ENCODE measurements around the gene STARD3.

STARD3 gene

GRCh38 chr17:39611401-39612112, 25.4 kb upstream of the STARD3 start:
- no peak overlapping the region for H3K18ac ChIP-seq (ENCODE audit: low read length)
- DNase-seq = no peak
- H4K12ac ChIP-seq (ENCODE audit: low read depth, low read length) = no peak overlapping the region
- no peak overlapping the region for H3K4ac ChIP-seq (ENCODE audit: low read depth, low read length)
- peaks cover 50% of the 10 kb centered on the region for H3K27me3 ChIP-seq (ENCODE audit: insufficient read depth, low read length)
- H3K79me2 ChIP-seq (ENCODE audit: control insufficient read depth, insufficient read depth, low read length, poor library complexity) = no peaks in the 10 kb centered on the region
- H3K79me1 ChIP-seq (ENCODE audit: low read length) = no peaks in the 10 kb centered on the region
- H3K14ac ChIP-seq (ENCODE audit: low read length) = no peak overlapping the region
- peaks cover 3% of the 10 kb centered on the region for H3K9me3 ChIP-seq (ENCODE audit: insufficient read depth, low read depth, low read length)
- no peak overlapping the region for H2AFZ ChIP-seq (ENCODE audit: insufficient read depth, low read length, poor library complexity)
- H2BK120ac ChIP-seq (ENCODE audit: insufficient read depth, low read length, poor library complexity) = no peak overlapping the region
- no peak overlapping the region for H2AK5ac ChIP-seq (ENCODE audit: low read length)
- no peak overlapping the region for H3K23ac ChIP-seq (ENCODE audit: low read length)
- no peak overlapping the region for H3K9ac ChIP-seq (ENCODE audit: low read length)
- no peak overlapping the region for H2BK5ac ChIP-seq (ENCODE audit: low read depth, low read length, poor library complexity)
- H2BK12ac ChIP-seq (ENCODE audit: low read length) = no peak overlapping the region
- no peak overlapping the region for H3K4me3 ChIP-seq (ENCODE audit: low read depth, low read length)
- H4K8ac ChIP-seq (ENCODE audit: low read depth, low read length) = no peak overlapping the region
- H3K27ac ChIP-seq (ENCODE audit: low read depth, low read length) = no peak overlapping the region
- H3K36me3 ChIP-seq (ENCODE audit: control insufficient read depth in 1 of 2, insufficient read depth in 2 of 2, low read length in 2 of 2) = no peaks in the 10 kb centered on the region
- no peaks in the 10 kb centered on the region for H3K4me1 ChIP-seq (ENCODE audit: control insufficient read depth in 1 of 2, insufficient read depth in 2 of 2, low read length in 2 of 2)
- H3K4me2 ChIP-seq (ENCODE audit: low read length) = no peak overlapping the region
- no CpG with 5 or more reads among the region's 9 CpGs for WGBS (ENCODE audit: extremely low coverage, insufficient coverage, insufficient read length)
- no peak overlapping the region for H4K91ac ChIP-seq (ENCODE audit: low read depth, low read length)

- H3K36me3 ChIP-seq (ENCODE audit: control insufficient read depth in 1 of 2, insufficient read depth in 2 of 2, low read length in 2 of 2) = no peaks in the 10 kb centered on the region
- H3K27ac ChIP-seq (ENCODE audit: low read depth, low read length) = no peak overlapping the region
- no peak overlapping the region for H2BK12ac ChIP-seq (ENCODE audit: low read length)
- no peak overlapping the region for H3K9ac ChIP-seq (ENCODE audit: low read length)
- H2BK5ac ChIP-seq (ENCODE audit: low read depth, low read length, poor library complexity) = no peak overlapping the region
- no peak overlapping the region for H3K4ac ChIP-seq (ENCODE audit: low read depth, low read length)
- H3K79me1 ChIP-seq (ENCODE audit: low read length) = no peaks in the 10 kb centered on the region
- no peak overlapping the region for H3K14ac ChIP-seq (ENCODE audit: low read length)
- H3K23ac ChIP-seq (ENCODE audit: low read length) = no peak overlapping the region
- H2AFZ ChIP-seq (ENCODE audit: insufficient read depth, low read length, poor library complexity) = no peak overlapping the region
- H2AK5ac ChIP-seq (ENCODE audit: low read length) = no peak overlapping the region
- no CpG with 5 or more reads among the region's 22 CpGs for WGBS (ENCODE audit: extremely low coverage, insufficient coverage, insufficient read length)
- H3K18ac ChIP-seq (ENCODE audit: low read length) = no peak overlapping the region
- no peaks in the 10 kb centered on the region for H3K79me2 ChIP-seq (ENCODE audit: control insufficient read depth, insufficient read depth, low read length, poor library complexity)
- H3K4me2 ChIP-seq (ENCODE audit: low read length) = no peak overlapping the region
- H4K91ac ChIP-seq (ENCODE audit: low read depth, low read length) = no peak overlapping the region
- H3K4me3 ChIP-seq (ENCODE audit: low read depth, low read length) = no peak overlapping the region
- peaks cover 4% of the 10 kb centered on the region for H3K9me3 ChIP-seq (ENCODE audit: insufficient read depth, low read depth, low read length)
- H3K4me1 ChIP-seq (ENCODE audit: control insufficient read depth in 1 of 2, insufficient read depth in 2 of 2, low read length in 2 of 2) = no peaks in the 10 kb centered on the region
- H4K8ac ChIP-seq (ENCODE audit: low read depth, low read length) = no peak overlapping the region
- H3K27me3 ChIP-seq (ENCODE audit: insufficient read depth, low read length) = peaks cover 50% of the 10 kb centered on the region
- DNase-seq = no peak
- H4K12ac ChIP-seq (ENCODE audit: low read depth, low read length) = no peak overlapping the region
- no peak overlapping the region for H2BK120ac ChIP-seq (ENCODE audit: insufficient read depth, low read length, poor library complexity)
Measured at GRCh38 chr17:39612291-39612894, 24.6 kb upstream of the STARD3 start.

GRCh38 chr17:39612935-39613464, 23.9 kb upstream of the STARD3 start:
- H3K18ac ChIP-seq (ENCODE audit: low read length) = no peak overlapping the region
- H3K79me1 ChIP-seq (ENCODE audit: low read length) = no peaks in the 10 kb centered on the region
- H2BK12ac ChIP-seq (ENCODE audit: low read length) = no peak overlapping the region
- H4K8ac ChIP-seq (ENCODE audit: low read depth, low read length) = no peak overlapping the region
- no peaks in the 10 kb centered on the region for H3K36me3 ChIP-seq (ENCODE audit: control insufficient read depth in 1 of 2, insufficient read depth in 2 of 2, low read length in 2 of 2)
- peaks cover 50% of the 10 kb centered on the region for H3K27me3 ChIP-seq (ENCODE audit: insufficient read depth, low read length)
- no peak overlapping the region for H2BK120ac ChIP-seq (ENCODE audit: insufficient read depth, low read length, poor library complexity)
- no peak overlapping the region for H3K4ac ChIP-seq (ENCODE audit: low read depth, low read length)
- no peak overlapping the region for H3K4me3 ChIP-seq (ENCODE audit: low read depth, low read length)
- peaks cover 0 to 3% of the 10 kb centered on the region in 2 experiments for H3K4me1 ChIP-seq (ENCODE audit: control insufficient read depth in 1 of 2, insufficient read depth in 2 of 2, low read length in 2 of 2)
- H2BK5ac ChIP-seq (ENCODE audit: low read depth, low read length, poor library complexity) = no peak overlapping the region
- H2AFZ ChIP-seq (ENCODE audit: insufficient read depth, low read length, poor library complexity) = no peak overlapping the region
- no peak overlapping the region for H4K12ac ChIP-seq (ENCODE audit: low read depth, low read length)
- H3K14ac ChIP-seq (ENCODE audit: low read length) = no peak overlapping the region
- H3K9ac ChIP-seq (ENCODE audit: low read length) = no peak overlapping the region
- H3K23ac ChIP-seq (ENCODE audit: low read length) = no peak overlapping the region
- no peak overlapping the region for H2AK5ac ChIP-seq (ENCODE audit: low read length)
- DNase-seq = no peak
- H3K9me3 ChIP-seq (ENCODE audit: insufficient read depth, low read depth, low read length) = peaks cover 4% of the 10 kb centered on the region
- no peak overlapping the region for H3K4me2 ChIP-seq (ENCODE audit: low read length)
- H3K79me2 ChIP-seq (ENCODE audit: control insufficient read depth, insufficient read depth, low read length, poor library complexity) = no peaks in the 10 kb centered on the region
- H3K27ac ChIP-seq (ENCODE audit: low read depth, low read length) = no peak overlapping the region
- H4K91ac ChIP-seq (ENCODE audit: low read depth, low read length) = no peak overlapping the region
- WGBS (ENCODE audit: extremely low coverage, insufficient coverage, insufficient read length) = no CpG with 5 or more reads among the region's 7 CpGs

- Histone ChIP-seq H3K4ac (ENCODE audit: low read depth, low read length) (no peak overlapping the region), H2AK5ac (ENCODE audit: low read length) (no peak overlapping the region), H3K27ac (ENCODE audit: low read depth, low read length) (no peak overlapping the region), H3K18ac (ENCODE audit: low read length) (no peak overlapping the region), H4K8ac (ENCODE audit: low read depth, low read length) (no peak overlapping the region), H3K9me3 (ENCODE audit: insufficient read depth, low read depth, low read length) (peaks cover 6% of the 10 kb centered on the region), H4K91ac (ENCODE audit: low read depth, low read length) (no peak overlapping the region), H4K12ac (ENCODE audit: low read depth, low read length) (no peak overlapping the region), H3K14ac (ENCODE audit: low read length) (no peak overlapping the region), H3K79me2 (ENCODE audit: control insufficient read depth, insufficient read depth, low read length, poor library complexity) (no peaks in the 10 kb centered on the region), H3K4me2 (ENCODE audit: low read length) (no peak overlapping the region), H3K9ac (ENCODE audit: low read length) (no peak overlapping the region), H3K23ac (ENCODE audit: low read length) (no peak overlapping the region), H2BK5ac (ENCODE audit: low read depth, low read length, poor library complexity) (no peak overlapping the region), H3K36me3 (ENCODE audit: control insufficient read depth in 1 of 2, insufficient read depth in 2 of 2, low read length in 2 of 2) (no peaks in the 10 kb centered on the region), H3K79me1 (ENCODE audit: low read length) (no peaks in the 10 kb centered on the region), H3K27me3 (ENCODE audit: insufficient read depth, low read length) (peaks cover 52% of the 10 kb centered on the region), H3K4me3 (ENCODE audit: low read depth, low read length) (no peak overlapping the region), H2BK12ac (ENCODE audit: low read length) (no peak overlapping the region), H3K4me1 (ENCODE audit: control insufficient read depth in 1 of 2, insufficient read depth in 2 of 2, low read length in 2 of 2) (peaks cover 2 to 3% of the 10 kb centered on the region in 2 experiments), H2AFZ (ENCODE audit: insufficient read depth, low read length, poor library complexity) (no peak overlapping the region), H2BK120ac (ENCODE audit: insufficient read depth, low read length, poor library complexity) (no peak overlapping the region)
- no CpG with 5 or more reads among the region's 3 CpGs for WGBS (ENCODE audit: extremely low coverage, insufficient coverage, insufficient read length)
- DNase-seq = no peak
Measured at GRCh38 chr17:39614545-39615157, 22.3 kb upstream of the STARD3 start.
